Measurements from ENCODE around the gene IRAK1. TPM values are rescaled to one million over a fixed set of nuclear protein-coding genes. Genes with fewer than 3 reads are reported as not detected.

The IRAK1 gene
- polyA plus RNA-seq, 1 donor (not counting 4 experiments of a cell fraction or from before 2014, with no cell fraction given), result 41.5 TPM

DNA sequence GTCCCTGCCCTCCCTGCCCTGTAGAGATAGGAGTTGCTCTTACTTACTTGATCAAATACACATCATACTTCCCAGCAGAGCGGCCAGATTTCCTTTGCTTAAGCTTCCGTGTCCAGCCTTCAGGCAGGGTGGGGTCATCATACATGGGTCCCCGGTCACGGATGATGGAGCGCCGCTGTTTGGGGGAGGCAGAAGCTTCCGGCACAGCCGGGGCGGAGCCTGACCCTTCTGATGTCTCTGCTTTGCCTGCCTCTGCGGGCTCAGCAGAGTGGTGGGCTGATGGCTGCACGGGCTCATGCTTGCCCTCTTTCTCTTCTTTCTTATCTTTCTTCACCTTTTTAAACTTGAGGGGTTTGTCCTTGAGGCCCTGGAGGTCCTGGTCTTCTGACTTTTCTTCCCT lies 12.5 kb upstream of the IRAK1 start:
- Histone ChIP-seq H3K79me2 (ENCODE audit: control insufficient read depth, insufficient read depth, low read length) (no peaks in the 10 kb centered on the region), H3K36me3 (ENCODE audit: control insufficient read depth in 2 of 2, extremely low read depth in 1 of 2, insufficient read depth in 2 of 2, low read length in 2 of 2) (peaks cover 2 to 6% of the 10 kb centered on the region in 2 experiments), H3K9me1 (ENCODE audit: control insufficient read depth, extremely low read depth, insufficient read depth, low read length) (no peaks in the 10 kb centered on the region), H4K20me1 (ENCODE audit: control insufficient read depth, extremely low read depth, insufficient read depth, low read length) (no peaks in the 10 kb centered on the region), H3K4me3 (ENCODE audit: control insufficient read depth in 2 of 3, extremely low read depth in 1 of 3, insufficient read depth in 2 of 3, low read depth in 1 of 3, low read length in 3 of 3) (no peak overlapping the region), H3K9me3 (ENCODE audit: control insufficient read depth, low read depth, low read length) (no peaks in the 10 kb centered on the region), H3K4me2 (ENCODE audit: control insufficient read depth, extremely low read depth, insufficient read depth, low read depth, low read length) (no peak overlapping the region), H3K27ac (ENCODE audit: control insufficient read depth, insufficient read depth, low read length) (no peak overlapping the region), H3K27me3 (ENCODE audit: control insufficient read depth, extremely low read depth, insufficient read depth, low read length) (no peaks in the 10 kb centered on the region), H2AFZ (ENCODE audit: control insufficient read depth, low read length) (no peak overlapping the region), H3K9ac (ENCODE audit: control insufficient read depth, extremely low read depth, insufficient read depth, low read length) (no peak overlapping the region), H3K4me1 (ENCODE audit: control insufficient read depth, extremely low read depth, insufficient read depth, low read length) (no peaks in the 10 kb centered on the region)
- TF ChIP-seq EZH2 (IDR thresholded peaks at IDR 0.05; ENCODE audit: low read length), result no peak
- TF ChIP-seq, protein P1, sequence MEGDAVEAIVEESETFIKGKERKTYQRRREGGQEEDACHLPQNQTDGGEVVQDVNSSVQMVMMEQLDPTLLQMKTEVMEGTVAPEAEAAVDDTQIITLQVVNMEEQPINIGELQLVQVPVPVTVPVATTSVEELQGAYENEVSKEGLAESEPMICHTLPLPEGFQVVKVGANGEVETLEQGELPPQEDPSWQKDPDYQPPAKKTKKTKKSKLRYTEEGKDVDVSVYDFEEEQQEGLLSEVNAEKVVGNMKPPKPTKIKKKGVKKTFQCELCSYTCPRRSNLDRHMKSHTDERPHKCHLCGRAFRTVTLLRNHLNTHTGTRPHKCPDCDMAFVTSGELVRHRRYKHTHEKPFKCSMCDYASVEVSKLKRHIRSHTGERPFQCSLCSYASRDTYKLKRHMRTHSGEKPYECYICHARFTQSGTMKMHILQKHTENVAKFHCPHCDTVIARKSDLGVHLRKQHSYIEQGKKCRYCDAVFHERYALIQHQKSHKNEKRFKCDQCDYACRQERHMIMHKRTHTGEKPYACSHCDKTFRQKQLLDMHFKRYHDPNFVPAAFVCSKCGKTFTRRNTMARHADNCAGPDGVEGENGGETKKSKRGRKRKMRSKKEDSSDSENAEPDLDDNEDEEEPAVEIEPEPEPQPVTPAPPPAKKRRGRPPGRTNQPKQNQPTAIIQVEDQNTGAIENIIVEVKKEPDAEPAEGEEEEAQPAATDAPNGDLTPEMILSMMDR (optimal IDR thresholded peaks at IDR 0.05 in 1 of 3, IDR thresholded peaks at IDR 0.05 in 1 of 3, conservative IDR thresholded peaks at IDR 0.05 in 1 of 3; ENCODE audit: extremely low read depth in 1 of 3, insufficient read depth in 2 of 3, low read length in 3 of 3), result no peak
- no peak for FAIRE-seq
- dilution Hi-C loops (cut with MboI; ENCODE audit: extremely low pct_ligation_motif_present, low sequenced_read_pairs), result no loop called here
- DNase-seq (ENCODE audit: low read depth, low spot score), result no peak

DNA sequence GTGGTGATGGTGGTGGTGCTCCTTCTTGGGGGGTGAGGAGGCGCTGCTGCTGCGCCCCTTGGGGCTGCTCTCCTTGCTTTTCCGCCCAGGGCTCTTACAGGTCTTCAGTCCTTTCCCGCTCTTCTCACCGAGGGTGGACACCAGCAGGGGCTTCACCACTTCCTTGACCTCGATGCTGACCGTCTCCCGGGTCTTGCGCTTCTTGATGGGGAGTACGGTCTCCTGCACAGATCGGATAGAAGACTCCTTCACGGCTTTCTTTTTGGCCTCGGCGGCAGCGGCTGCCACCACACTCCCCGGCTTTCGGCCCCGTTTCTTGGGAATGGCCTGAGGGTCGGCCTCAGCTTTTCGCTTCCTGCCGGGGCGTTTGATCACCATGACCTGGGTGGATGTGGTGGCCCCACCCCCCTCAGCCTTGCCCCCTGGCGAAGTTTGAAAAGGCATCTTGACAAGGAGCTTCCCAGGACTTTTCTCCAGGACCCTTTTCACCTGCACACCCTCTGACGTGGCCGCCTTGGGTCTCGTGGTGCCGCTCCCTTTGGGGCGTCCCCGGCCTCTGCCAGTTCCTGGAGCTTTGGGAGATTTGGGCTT lies 11.1 kb upstream of the IRAK1 start:
- H3K4me1 ChIP-seq (ENCODE audit: control insufficient read depth, extremely low read depth, insufficient read depth, low read length), result peaks cover 1% of the 10 kb centered on the region
- H3K9ac ChIP-seq (ENCODE audit: control insufficient read depth, extremely low read depth, insufficient read depth, low read length), result no peak overlapping the region
- H2AFZ ChIP-seq (ENCODE audit: control insufficient read depth, low read length), result no peak overlapping the region
- no peaks in the 10 kb centered on the region for H3K79me2 ChIP-seq (ENCODE audit: control insufficient read depth, insufficient read depth, low read length)
- TF ChIP-seq, protein P1 (optimal IDR thresholded peaks at IDR 0.05 in 1 of 3, IDR thresholded peaks at IDR 0.05 in 1 of 3, conservative IDR thresholded peaks at IDR 0.05 in 1 of 3; ENCODE audit: extremely low read depth in 1 of 3, insufficient read depth in 2 of 3, low read length in 3 of 3), result no peak
- TF ChIP-seq EZH2 (IDR thresholded peaks at IDR 0.05; ENCODE audit: low read length), result no peak
- dilution Hi-C loops (cut with MboI; ENCODE audit: extremely low pct_ligation_motif_present, low sequenced_read_pairs), result no loop called here
- no peaks in the 10 kb centered on the region for H4K20me1 ChIP-seq (ENCODE audit: control insufficient read depth, extremely low read depth, insufficient read depth, low read length)
- peaks cover 2 to 6% of the 10 kb centered on the region in 2 experiments for H3K36me3 ChIP-seq (ENCODE audit: control insufficient read depth in 2 of 2, extremely low read depth in 1 of 2, insufficient read depth in 2 of 2, low read length in 2 of 2)
- no peak for DNase-seq (ENCODE audit: low read depth, low spot score)
- H3K9me1 ChIP-seq (ENCODE audit: control insufficient read depth, extremely low read depth, insufficient read depth, low read length), result no peaks in the 10 kb centered on the region
- H3K4me3 ChIP-seq (ENCODE audit: control insufficient read depth in 2 of 3, extremely low read depth in 1 of 3, insufficient read depth in 2 of 3, low read depth in 1 of 3, low read length in 3 of 3), result no peak overlapping the region
- no peak for FAIRE-seq
- H3K27me3 ChIP-seq (ENCODE audit: control insufficient read depth, extremely low read depth, insufficient read depth, low read length), result no peaks in the 10 kb centered on the region
- H3K4me2 ChIP-seq (ENCODE audit: control insufficient read depth, extremely low read depth, insufficient read depth, low read depth, low read length), result no peak overlapping the region
- no peak overlapping the region for H3K27ac ChIP-seq (ENCODE audit: control insufficient read depth, insufficient read depth, low read length)
- H3K9me3 ChIP-seq (ENCODE audit: control insufficient read depth, low read depth, low read length), result no peaks in the 10 kb centered on the region

All from keratinocyte (primary cell).